IMR-90 (cell line): ENCODE results near the gene CHPF2. TPM values are rescaled to one million over a fixed set of nuclear protein-coding genes. Genes with fewer than 3 reads are reported as not detected.

Source experiments
- ATAC-seq: fragments of 200-7000 bp; cut with Tn5 transposase; 2 replicates; pipeline ENCODE4 v1.9.1; 2020; ENCODE audit warnings: low read depth, mild to moderate bottlenecking, moderate library complexity
- BruUV-seq: library from RNA; stranded (reverse); fragments of 400-500 nt; replicated peaks from 2 replicates; lab custom pipeline; 2021; lab: Mats Ljungman, UMichigan
- CTCF ChIA-PET: fragments of 300-600 bp; formaldehyde crosslinking; extraction: SDS; loops from one replicate; lab custom pipeline; 2021; ENCODE audit warnings: antibody characterized with exemption; lab: Yijun Ruan, JAX
- POLR2A ChIA-PET: fragments of 300-600 bp; sonication (Branson Sonifier 250); formaldehyde crosslinking; loops from one replicate; lab custom pipeline; 2022; ENCODE audit warnings: antibody characterized with exemption; ENCODE audit not compliant: unreplicated experiment; lab: Charles Lee
- DNase-seq: peaks from one replicate; pipeline ENCODE4 v3.0.0; 2013
- H2AFZ ChIP-seq: replicated peaks from 2 replicates; pipeline ENCODE3; 2013; ENCODE audit warnings: low read length, mild to moderate bottlenecking; ENCODE audit not compliant: poor library complexity
- H2AK5ac ChIP-seq: 2 replicates; pipeline ENCODE4 v1.6.1; 2013; ENCODE audit warnings: low read depth, low read length, inconsistent platforms
- H2AK9ac ChIP-seq: replicated peaks from 2 replicates; pipeline ENCODE3; 2013; ENCODE audit warnings: mild to moderate bottlenecking, low read depth, low read length, moderate library complexity; ENCODE audit not compliant: poor library complexity
- H2BK120ac ChIP-seq: 2 replicates; pipeline ENCODE4 v1.6.1; 2013; ENCODE audit warnings: low read depth, low read length, inconsistent platforms
- H2BK15ac ChIP-seq: 3 replicates; pipeline ENCODE4 v1.6.1; 2013; ENCODE audit warnings: low read depth, low read length, inconsistent platforms
- H2BK20ac ChIP-seq: 2 replicates; pipeline ENCODE4 v1.6.1; 2013; ENCODE audit warnings: low read depth, mild to moderate bottlenecking, inconsistent platforms, low read length, moderate library complexity
- H2BK5ac ChIP-seq: 2 replicates; pipeline ENCODE4 v1.6.1; 2013; ENCODE audit warnings: mild to moderate bottlenecking, low read depth, low read length, inconsistent platforms; ENCODE audit not compliant: poor library complexity, severe bottlenecking
- H3K14ac ChIP-seq: replicated peaks from 2 replicates; pipeline ENCODE4 v1.6.1; 2013; ENCODE audit warnings: low read depth, low read length, inconsistent platforms
- H3K18ac ChIP-seq: 2 replicates; pipeline ENCODE4 v1.6.1; 2013; ENCODE audit warnings: low read depth, low read length, control low read depth
- H3K23ac ChIP-seq: 2 replicates; pipeline ENCODE4 v1.6.1; 2013; ENCODE audit warnings: low read depth, low read length, inconsistent platforms
- H3K27ac ChIP-seq: 2 replicates; pipeline ENCODE4 v1.5.1; 2013; ENCODE audit warnings: mild to moderate bottlenecking, control low read depth, low read length; ENCODE audit not compliant: insufficient read depth
- H3K27me3 ChIP-seq: 2 replicates; pipeline ENCODE4 v1.6.1; 2013; ENCODE audit warnings: low read length; ENCODE audit not compliant: control insufficient read depth, insufficient read depth
- H3K36me3 ChIP-seq: 2 replicates; pipeline ENCODE4 v1.6.1; 2013; ENCODE audit warnings: low read length, mixed read lengths; ENCODE audit not compliant: control insufficient read depth, insufficient read depth
- H3K4ac ChIP-seq: 2 replicates; pipeline ENCODE4 v1.6.1; 2013; ENCODE audit warnings: low read depth, low read length, inconsistent platforms
- H3K4me1 ChIP-seq: 2 replicates; pipeline ENCODE4 v1.6.1; 2013; ENCODE audit warnings: low read length, mixed read lengths; ENCODE audit not compliant: control insufficient read depth, insufficient read depth
- H3K4me2 ChIP-seq: 2 replicates; pipeline ENCODE4 v1.6.1; 2013; ENCODE audit warnings: low read depth, mild to moderate bottlenecking, control low read depth, low read length, moderate library complexity
- H3K4me3 ChIP-seq: 2 replicates; pipeline ENCODE4 v1.5.1; 2013; ENCODE audit warnings: low read depth, mild to moderate bottlenecking, control low read depth, low read length, moderate library complexity; ENCODE audit not compliant: insufficient read depth
- H3K56ac ChIP-seq: 2 replicates; pipeline ENCODE4 v1.6.1; 2013; ENCODE audit warnings: low read length, inconsistent platforms; ENCODE audit not compliant: insufficient read depth; ENCODE audit errors: extremely low read depth
- H3K79me1 ChIP-seq, 2 experiments: 2 replicates each; pipeline ENCODE4 v1.6.1; 2013; ENCODE audit warnings: low read length in 2 of 2, inconsistent platforms in 1 of 2, low read depth in 1 of 2
- H3K9ac ChIP-seq: 2 replicates; pipeline ENCODE4 v1.6.1; 2013; ENCODE audit warnings: low read depth, low read length, control low read depth
- H3K9me1 ChIP-seq: 2 replicates; pipeline ENCODE4 v1.6.1; 2013; ENCODE audit warnings: low read length, inconsistent platforms; ENCODE audit not compliant: insufficient read depth
- H3K9me3 ChIP-seq: 2 replicates; pipeline ENCODE4 v1.6.1; 2013; ENCODE audit warnings: low read length; ENCODE audit not compliant: control insufficient read depth, insufficient read depth
- H4K20me1 ChIP-seq: 2 replicates; pipeline ENCODE4 v1.6.1; 2013; ENCODE audit warnings: low read length, inconsistent platforms; ENCODE audit not compliant: insufficient read depth
- H4K5ac ChIP-seq: 2 replicates; pipeline ENCODE4 v1.6.1; 2013; ENCODE audit warnings: mild to moderate bottlenecking, low read depth, low read length, control low read depth
- H4K8ac ChIP-seq, 2 experiments: 2 replicates each; pipeline ENCODE4 v1.6.1; 2013; ENCODE audit warnings: low read depth in 2 of 2, low read length in 2 of 2, control low read depth in 1 of 2, inconsistent platforms in 1 of 2
- H4K91ac ChIP-seq: 2 replicates; pipeline ENCODE4 v1.6.1; 2013; ENCODE audit warnings: low read depth, low read length, inconsistent platforms; ENCODE audit not compliant: insufficient read depth
- CEBPB ChIP-seq: IDR thresholded peaks from 2 replicates; pipeline ENCODE4 v1.6.1; 2012; ENCODE audit warnings: low read depth, low read length, improper control_type of control experiment
- MXI1 ChIP-seq: IDR thresholded peaks from 2 replicates; pipeline ENCODE4 v1.6.1; 2012; ENCODE audit warnings: low read depth, mild to moderate bottlenecking, low read length, moderate library complexity, borderline replicate concordance
- NFE2L2 ChIP-seq: fragments of 150-350 bp; IDR thresholded peaks from 2 replicates; pipeline ENCODE4 v1.6.1; 2016; ENCODE audit warnings: low read depth, mild to moderate bottlenecking, low read length
- RFX5 ChIP-seq: IDR thresholded peaks from 2 replicates; pipeline ENCODE4 v1.8.0; 2012; ENCODE audit warnings: low read depth, mild to moderate bottlenecking, low read length, moderate library complexity
- WGBS, 2 experiments: methylation state at CpG; one replicate each; pipeline versions ENCODE4 v1.1.5 to v1.1.7; 2013; ENCODE audit warnings: missing lambda C conversion rate in 2 of 2; ENCODE audit not compliant: insufficient read length in 1 of 2; ENCODE audit errors: extremely low coverage in 2 of 2; 5-methylcytosine and 5-hydroxymethylcytosine counted together
- dilution Hi-C: fragments of 300-500 bp; cut with HindIII; formaldehyde crosslinking; loops from one replicate; pipeline ENCODE4 v1.14.3; 2018; ENCODE audit warnings: low sequenced_read_pairs; ENCODE audit not compliant: unreplicated experiment
- in situ Hi-C: fragments of 300-500 bp; cut with MboI; formaldehyde crosslinking; loops from 3 replicates; pipeline ENCODE4 v1.14.3; 2019; ENCODE audit warnings: low sequenced_read_pairs, inconsistent platforms, mixed read lengths
- intact Hi-C: fragments of 100-400 bp; cut with micrococcal nuclease; formaldehyde crosslinking; loops from 2 replicates; pipeline ENCODE4 v1.10.0; 2022
- polyA plus RNA-seq, 3 experiments: library from polyadenylated mRNA; depleted of rRNA; stranded (reverse); fragments of >200 nt; gene quantifications; 2 replicates each; pipeline ENCODE4 v1.2.3, GENCODE V29; 2012; ENCODE audit warnings: low replicate concordance in 1 of 3
- total RNA-seq: library from RNA; depleted of rRNA; stranded (reverse); fragments of >200 nt; gene quantifications from 2 replicates; pipeline ENCODE4 v1.2.3, GENCODE V29; 2012

CHPF2 gene
- total and polyA plus RNA-seq, 2 of the 4 experiments (the other 2 are of a cell fraction) = 26.2 to 77.0 TPM

GRCh38 chr7:151242159-151243044 is 10.1 kb downstream of the CHPF2 start:
- Histone ChIP-seq H3K36me3 (peaks cover 53% of the 10 kb centered on the region), H3K79me1 (peaks cover 8 to 86% of the 10 kb centered on the region in 2 experiments), H2AK5ac (no peak overlapping the region), H3K14ac (no peak overlapping the region), H2AFZ (no peak overlapping the region), H3K9me3 (no peaks in the 10 kb centered on the region), H3K4me2 (no peak overlapping the region), H4K5ac (no peak overlapping the region), H4K20me1 (peaks cover 51% of the 10 kb centered on the region), H4K8ac (no peak overlapping the region), H3K27me3 (no peaks in the 10 kb centered on the region), H2BK120ac (no peak overlapping the region), H4K91ac (no peak overlapping the region; the same call in 1 of the 2 replicates), H3K56ac (no peak overlapping the region), H2BK20ac (no peak overlapping the region), H3K4ac (no peak overlapping the region), H3K9ac (no peak overlapping the region), H3K27ac (no peak overlapping the region), H2BK15ac (no peak overlapping the region), H3K9me1 (peaks cover 4% of the 10 kb centered on the region; the same call in 1 of the 2 replicates), H2BK5ac (no peak overlapping the region), H3K4me1 (peaks cover 22% of the 10 kb centered on the region; the same call in 1 of the 2 replicates), H3K18ac (no peak overlapping the region), H2AK9ac (peak overlapping the region; percentile 58), H3K23ac (peak overlapping the region; percentile 46; the same call in 1 of the 2 replicates), H3K4me3 (no peak overlapping the region)
- TF ChIP-seq CEBPB (peak; percentile 80), MXI1 (no peak), RFX5 (no peak), NFE2L2 (no peak)
- no peak for DNase-seq
- BruUV-seq = no TSS peak
- intact Hi-C loops = no loop called here
- no peak for ATAC-seq
- ChIA-PET POLR2A (interaction anchor here (0.6 kb wide), 1 partner anchor 78 kb away, joined by 4 read pairs; no protein-coding TSS in a partner anchor), CTCF (interaction anchor here (1.2 kb wide), 1 partner anchor 119 kb away, joined by 3 read pairs; no protein-coding TSS in a partner anchor)
- dilution Hi-C loops = no loop called here
- WGBS, 2 experiments = 93% methylated on average over 3 of the region's 20 CpGs; no CpG with 5 or more reads in 1 of the 2 experiments
- in situ Hi-C loops = no loop called here
